Activated gamma-delta T cell treated with anti-CD3 and anti-CD28 coated beads, Interleukin-2, amount 50 U/mL, for 16 hours (primary cell): ENCODE results near the gene GUSB.

Experiments used
- DNase-seq: peaks from one replicate; pipeline ENCODE4 v3.0.0-alpha.2; 2020; ENCODE audit warnings: low read depth

GUSB gene

DNA sequence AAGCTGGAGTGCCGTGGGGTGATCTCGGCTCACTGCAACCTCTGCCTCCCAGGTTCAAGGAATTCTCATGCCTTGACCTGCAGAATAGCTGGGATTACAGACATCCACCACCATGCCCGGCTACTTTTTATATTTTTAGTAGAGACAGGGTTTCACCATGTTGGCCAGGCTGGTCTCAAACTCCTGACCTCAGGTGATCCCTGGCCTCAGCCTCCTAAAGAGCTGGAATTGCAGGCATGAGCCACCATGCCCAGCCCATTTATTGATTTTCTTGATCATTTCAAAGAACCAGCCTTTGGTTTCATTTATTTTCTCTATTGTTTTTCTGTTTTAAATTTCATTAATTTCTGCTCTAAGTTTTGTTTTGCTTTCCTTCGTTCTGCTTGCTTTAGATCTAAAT, 50.3 kb downstream of the GUSB start:
- DNase-seq = no peak

- no peak for DNase-seq
Observed at GRCh38 chr7:65927489-65928448, 54.2 kb downstream of the GUSB start.

DNA sequence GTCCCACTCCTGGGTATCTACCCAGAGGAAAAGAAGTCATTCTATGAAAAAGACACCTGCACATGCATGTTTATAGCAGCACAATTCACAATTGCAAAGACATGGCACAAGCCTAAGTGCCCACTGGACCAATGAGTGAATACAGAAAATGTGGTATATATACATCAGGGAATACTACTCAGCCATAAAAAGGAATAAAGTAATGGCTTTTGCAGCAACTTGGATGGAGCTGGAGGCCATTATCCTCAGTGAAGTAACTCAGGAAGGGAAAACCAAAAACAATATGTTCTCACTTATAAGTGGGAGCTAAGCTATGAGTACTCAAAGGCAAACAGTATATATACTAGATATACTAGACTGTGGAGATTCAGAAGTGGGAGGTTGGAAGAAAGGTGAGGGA, 55.4 kb downstream of the GUSB start:
- DNase-seq = no peak

DNA sequence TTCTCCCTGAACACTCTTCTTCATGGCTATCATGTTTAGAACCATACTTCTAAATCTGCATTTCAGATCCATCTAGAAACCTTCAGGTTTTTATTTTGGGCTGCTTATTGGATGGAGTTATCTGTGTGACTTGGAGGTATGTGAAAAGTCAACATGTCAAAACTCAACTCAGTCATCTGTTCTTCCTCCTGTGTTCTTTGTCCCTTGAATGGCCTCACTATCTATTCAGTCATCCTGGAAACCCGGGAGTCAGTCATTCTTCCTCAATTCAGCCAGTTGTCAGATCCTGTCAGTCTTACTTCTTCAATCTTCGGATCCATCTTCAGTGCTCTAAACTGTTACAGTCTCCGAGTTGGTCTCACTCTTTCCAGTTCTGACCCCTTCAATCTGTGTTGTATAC, 57.0 kb downstream of the GUSB start:
- no peak for DNase-seq

DNA sequence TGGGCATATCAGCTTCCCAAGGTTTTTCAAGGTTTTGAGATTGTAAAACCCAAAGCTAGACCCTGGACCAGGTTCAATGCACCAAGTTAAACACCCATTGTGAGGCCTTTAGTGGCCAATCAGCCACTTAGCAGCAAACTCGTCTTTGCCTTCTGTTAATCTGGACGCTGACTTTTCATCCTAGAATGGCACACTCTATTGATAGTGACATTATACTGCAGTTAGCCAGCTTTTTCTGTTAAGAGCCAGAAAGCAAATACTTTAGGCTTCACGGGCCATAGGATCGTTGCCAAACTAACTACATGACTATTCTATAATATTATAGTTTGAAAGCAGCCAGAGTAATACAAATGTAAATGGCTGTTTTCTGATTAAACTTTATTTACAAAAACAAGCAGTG, 57.8 kb downstream of the GUSB start:
- no peak for DNase-seq

- DNase-seq = no peak
Observed at GRCh38 chr7:65923316-65923715, 58.7 kb downstream of the GUSB start.

- DNase-seq = no peak
Observed at GRCh38 chr7:65915921-65916657, 65.9 kb downstream of the GUSB start.

DNA sequence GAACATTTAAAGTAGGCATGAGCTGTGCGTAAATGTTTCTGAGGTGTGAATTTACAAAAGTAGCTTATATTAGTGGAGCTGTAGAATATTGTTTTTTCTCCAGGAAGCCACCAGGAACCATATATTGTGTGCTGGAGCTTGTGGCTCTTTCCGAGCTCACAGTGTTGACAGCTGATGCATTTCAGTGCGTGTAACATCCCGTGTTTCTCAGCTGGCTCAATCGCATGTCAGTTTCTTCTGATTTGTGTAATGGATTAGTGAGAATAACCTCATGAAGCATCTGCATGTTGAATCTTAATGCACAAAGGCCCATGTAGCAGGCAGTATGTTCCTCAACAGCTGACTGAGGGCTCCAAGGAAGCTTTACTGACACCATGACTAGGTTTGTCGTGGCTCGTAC, 69.8 kb downstream of the GUSB start:
- DNase-seq = no peak
